LoVo (cell line): ENCODE data around the gene SF3B2.

Experiments
- DNase-seq: peaks from one replicate; pipeline ENCODE4 v3.0.0-alpha.2; 2016; ENCODE audit warnings: low spot score

The SF3B2 gene

GRCh38 chr11:66050581-66051231 lies 1.5 kb upstream of the SF3B2 start:
- no peak for DNase-seq

GRCh38 chr11:66051371-66051765 lies 796 bp upstream of the SF3B2 start:
- DNase-seq, result no peak

- no peak for DNase-seq
Measured at GRCh38 chr11:66052664-66052982, 459 bp downstream of the SF3B2 start.

GRCh38 chr11:66055021-66055420 lies 2.9 kb downstream of the SF3B2 start:
- no peak for DNase-seq

GRCh38 chr11:66056501-66056900 lies 4.3 kb downstream of the SF3B2 start:
- DNase-seq, result no peak

GRCh38 chr11:66059966-66060680 lies 8.0 kb downstream of the SF3B2 start:
- DNase-seq, result no peak

GRCh38 chr11:66061268-66061667 lies 9.1 kb downstream of the SF3B2 start:
- DNase-seq, result no peak

GRCh38 chr11:66062408-66062807 lies 10.2 kb downstream of the SF3B2 start:
- no peak for DNase-seq

- DNase-seq, result no peak
Measured at GRCh38 chr11:66063900-66064299, 11.7 kb downstream of the SF3B2 start.

GRCh38 chr11:66064571-66064970 lies 12.4 kb downstream of the SF3B2 start:
- no peak for DNase-seq

- no peak for DNase-seq
Measured at GRCh38 chr11:66066751-66067150, 14.6 kb downstream of the SF3B2 start.

- DNase-seq, result no peak
Measured at GRCh38 chr11:66067640-66068039, 15.5 kb downstream of the SF3B2 start.

GRCh38 chr11:66068154-66068821 lies 16.1 kb downstream of the SF3B2 start:
- DNase-seq, result peak; percentile 67

GRCh38 chr11:66068923-66069714 lies 17.0 kb downstream of the SF3B2 start:
- no peak for DNase-seq

- DNase-seq, result peak; percentile 59
Measured at GRCh38 chr11:66069715-66070603, 17.8 kb downstream of the SF3B2 start, which contains the start of gene PACS1. TSS of gene PACS1 (plus strand) at chr11:66070272. CDS start at chr11:66070487, 215 bp downstream.

- DNase-seq, result no peak
Measured at GRCh38 chr11:66070604-66071380, 18.6 kb downstream of the SF3B2 start.

- no peak for DNase-seq
Measured at GRCh38 chr11:66071381-66071801, 19.2 kb downstream of the SF3B2 start.

GRCh38 chr11:66072081-66072480 lies 19.9 kb downstream of the SF3B2 start:
- no peak for DNase-seq

GRCh38 chr11:66072518-66072917 lies 20.4 kb downstream of the SF3B2 start:
- DNase-seq, result no peak

GRCh38 chr11:66073669-66074068 lies 21.5 kb downstream of the SF3B2 start:
- no peak for DNase-seq

- DNase-seq, result no peak
Measured at GRCh38 chr11:66075273-66075672, 23.1 kb downstream of the SF3B2 start.
